K562 treated with DMSO at 1 percent for 48 hours (cell line): ENCODE data around the gene EMD. TPM values are rescaled to one million over a fixed set of nuclear protein-coding genes. Genes with fewer than 3 reads are reported as not detected.

ENCODE experiments used
- total RNA-seq: library from RNA; unstranded; fragments of 300-600 nt; gene quantifications from 2 replicates; pipeline ENCODE4 v1.2.3, GENCODE V29; 2022; ENCODE audit warnings: low replicate concordance; ENCODE audit errors: extremely low read depth

EMD gene
- not detected in 2 replicates for total RNA-seq

DNA sequence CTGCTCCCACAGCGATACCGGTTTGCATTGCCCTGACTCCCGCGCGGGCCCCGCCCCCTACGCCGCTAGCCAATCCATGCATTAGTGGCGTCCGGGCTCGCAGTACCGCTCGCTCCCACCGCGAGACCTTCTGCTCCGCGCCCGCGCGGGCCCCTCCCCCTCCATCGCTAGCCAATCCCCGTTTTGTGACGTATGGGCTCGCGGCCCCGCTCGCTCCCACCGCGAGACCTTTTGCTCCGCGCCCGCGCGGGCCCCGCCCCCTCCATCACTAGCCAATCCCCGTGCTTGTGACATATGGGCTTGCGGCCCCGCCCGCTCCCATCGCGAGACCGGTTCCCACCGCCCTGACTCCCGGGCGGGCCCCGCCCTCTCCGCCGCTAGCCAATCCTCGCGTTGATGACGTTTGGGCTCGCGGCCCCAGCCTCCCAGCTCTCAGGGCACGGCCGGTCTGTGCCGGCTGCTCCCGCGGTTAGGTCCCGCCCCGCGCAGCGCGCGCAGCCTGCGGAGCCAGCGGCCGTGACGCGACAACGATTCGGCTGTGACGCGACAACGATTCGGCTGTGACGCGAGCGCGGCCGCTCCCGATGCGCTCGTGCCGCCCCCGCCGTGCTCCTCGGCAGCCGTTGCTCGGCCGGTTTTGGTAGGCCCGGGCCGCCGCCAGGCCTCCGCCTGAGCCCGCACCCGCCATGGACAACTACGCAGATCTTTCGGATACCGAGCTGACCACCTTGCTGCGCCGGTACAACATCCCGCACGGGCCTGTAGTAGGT lies at the start of gene EMD:
EMD (plus strand) TSS at position 497 of the 770 bp plus-strand sequence; CDS start at position 687, 190 bp downstream.

DNA sequence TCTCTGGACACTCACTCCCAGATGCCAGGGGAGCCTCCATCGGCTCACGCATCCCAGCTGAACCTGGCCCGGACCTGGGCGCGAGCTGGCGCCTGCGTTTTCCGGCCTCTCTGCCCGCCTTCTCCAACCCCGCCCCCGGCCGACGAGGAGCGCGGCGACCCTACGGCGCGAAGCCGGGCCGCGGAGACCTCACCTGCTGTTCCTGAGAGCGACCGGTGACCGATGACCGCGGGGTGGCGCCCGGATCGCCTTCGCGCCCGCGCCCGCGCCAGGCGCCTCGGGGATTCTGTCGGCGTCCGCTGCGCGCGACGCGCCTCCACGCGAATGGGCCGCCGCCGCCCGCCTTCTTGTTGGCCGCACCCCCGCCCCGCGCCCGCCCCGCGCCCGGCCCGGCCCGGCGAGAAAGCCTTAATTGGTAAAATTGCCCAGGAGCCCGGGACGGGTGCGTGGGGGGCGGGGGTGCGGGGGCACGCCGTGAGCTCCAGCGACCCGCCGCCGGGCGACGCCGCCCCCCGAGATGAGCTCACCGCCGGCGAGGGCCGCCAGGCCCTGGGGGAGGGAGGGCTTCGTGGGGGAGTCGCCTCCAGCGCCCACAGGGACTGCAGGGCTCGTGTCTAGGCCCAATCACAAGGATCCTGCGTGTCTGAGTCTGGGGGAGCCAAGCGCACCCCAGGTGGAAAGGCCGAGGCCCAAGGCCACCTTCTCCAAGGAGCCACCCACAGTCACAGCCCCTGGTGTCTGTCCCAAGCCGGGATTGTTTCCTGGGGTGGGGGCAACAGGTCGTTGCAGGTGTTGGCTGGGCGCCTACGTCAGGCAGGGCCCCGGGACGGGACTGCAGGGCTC lies 4.6 kb upstream of the EMD start, which contains the start of gene FLNA:
FLNA (minus strand) TSS at position 322 of the 843 bp plus-strand sequence. CDS start 3,389 bp downstream, outside the sequence.

DNA sequence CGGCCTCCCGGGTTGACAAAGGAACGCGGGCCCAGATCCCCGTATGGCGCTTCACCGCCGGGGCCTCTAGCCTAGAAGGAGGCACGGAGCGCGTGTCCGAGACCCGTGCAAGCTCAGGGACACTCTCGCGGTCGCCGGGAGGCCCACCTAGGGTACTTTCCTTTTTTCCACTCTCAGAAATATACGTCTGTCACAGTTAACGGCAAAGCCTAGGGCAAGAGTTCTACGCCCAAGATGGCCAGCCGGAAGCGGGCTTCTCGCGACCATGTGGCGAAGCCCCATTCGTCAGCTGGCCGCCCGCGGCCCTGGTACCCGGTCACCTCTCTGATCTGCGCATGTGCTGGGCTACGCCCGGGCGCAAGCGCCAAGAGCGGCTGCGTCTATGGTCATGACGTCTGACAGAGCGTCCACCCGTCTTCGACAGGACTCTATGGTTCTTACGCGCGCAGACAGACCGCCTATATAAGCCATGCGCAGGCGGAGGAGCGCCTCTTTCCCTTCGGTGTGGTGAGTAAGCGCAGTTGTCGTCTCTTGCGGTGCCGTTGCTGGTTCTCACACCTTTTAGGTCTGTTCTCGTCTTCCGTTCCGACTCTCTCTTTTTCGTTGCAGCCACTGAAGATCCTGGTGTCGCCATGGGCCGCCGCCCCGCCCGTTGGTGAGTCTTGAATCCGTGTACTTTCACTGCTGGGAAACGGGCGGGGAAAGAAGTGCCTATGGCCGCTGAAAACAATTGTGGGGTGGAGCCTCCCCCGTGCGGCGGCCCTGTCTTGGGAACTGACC lies 19.0 kb downstream of the EMD start, which contains the start of gene RPL10:
RPL10 (plus strand) TSS at position 490 of the 780 bp plus-strand sequence; CDS start at position 633, 143 bp downstream.

DNA sequence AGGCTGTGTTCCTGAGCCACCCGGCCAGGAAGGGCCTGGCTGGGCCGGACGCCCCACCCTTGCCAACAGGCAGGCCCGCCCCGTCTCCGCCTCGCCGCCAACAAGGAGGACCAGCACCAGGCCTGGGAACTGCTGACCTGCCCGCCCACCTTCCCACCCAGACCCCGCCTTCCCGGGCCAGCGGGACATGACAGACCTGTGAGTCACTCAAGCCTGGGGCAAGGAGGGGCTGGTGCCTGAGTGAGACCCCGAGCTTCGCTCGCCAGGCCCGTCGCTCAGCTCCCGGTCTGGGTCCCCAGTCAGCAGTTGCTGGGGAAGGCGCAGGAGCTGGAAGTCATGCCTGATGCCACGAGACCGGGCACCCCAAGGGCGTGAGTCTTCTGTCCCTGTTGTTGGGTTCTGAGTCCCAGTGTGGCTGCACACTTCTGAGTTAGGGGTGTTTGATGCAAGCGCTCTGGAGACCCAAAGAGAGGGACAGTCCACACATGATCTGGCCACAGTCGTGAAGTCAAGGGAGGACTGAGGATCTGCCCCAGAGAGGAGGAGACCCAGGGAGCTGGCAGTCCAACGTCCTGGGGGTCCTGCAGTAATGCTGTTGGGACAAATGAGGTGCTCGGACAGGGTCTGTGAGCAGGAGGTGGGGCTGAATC lies 30.3 kb downstream of the EMD start, which contains the start of gene DNASE1L1:
DNASE1L1 (minus strand) TSS at position 33 of the 650 bp plus-strand sequence. CDS start 3,686 bp downstream, outside the sequence.

DNA sequence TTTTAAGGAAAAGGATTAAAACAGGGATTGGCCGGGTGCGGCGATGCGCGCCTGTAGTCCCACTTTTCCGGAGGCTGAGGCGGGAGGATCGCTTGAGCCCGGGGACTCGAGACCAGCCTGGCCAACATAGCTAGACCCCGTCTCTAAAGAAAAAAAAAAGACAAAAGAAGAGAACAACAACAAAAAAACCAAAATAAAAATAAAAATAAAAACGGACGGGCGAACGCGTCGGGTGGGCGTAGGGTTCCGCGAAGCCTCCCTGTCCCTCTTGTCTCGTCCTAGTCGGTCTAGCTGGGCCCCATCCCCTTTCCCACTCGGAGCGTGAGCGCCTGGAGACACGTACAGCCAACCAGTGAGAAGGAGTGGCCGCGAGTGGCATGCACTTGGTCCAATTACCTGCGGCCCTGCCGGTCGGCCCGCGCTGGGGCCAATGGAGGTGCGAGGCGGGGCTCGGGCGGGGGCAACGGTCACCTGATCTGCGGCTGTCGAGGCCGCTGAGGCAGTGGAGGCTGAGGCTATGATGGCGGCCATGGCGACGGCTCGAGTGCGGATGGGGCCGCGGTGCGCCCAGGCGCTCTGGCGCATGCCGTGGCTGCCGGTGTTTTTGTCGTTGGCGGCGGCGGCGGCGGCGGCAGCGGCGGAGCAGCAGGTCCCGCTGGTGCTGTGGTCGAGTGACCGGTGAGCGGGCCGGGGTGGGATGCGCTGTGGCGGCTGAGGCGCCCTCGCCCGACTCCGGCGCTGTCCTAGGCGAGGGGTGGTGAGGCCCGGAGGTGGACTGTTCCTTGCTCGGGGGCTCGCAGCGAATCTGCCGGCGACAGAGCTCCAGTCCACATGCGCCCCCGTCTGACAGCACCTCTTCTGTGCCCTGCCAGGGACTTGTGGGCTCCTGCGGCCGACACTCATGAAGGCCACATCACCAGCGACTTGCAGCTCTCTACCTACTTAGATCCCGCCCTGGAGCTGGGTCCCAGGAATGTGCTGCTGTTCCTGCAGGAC lies 49.4 kb downstream of the EMD start, which contains the start of gene ATP6AP1:
ATP6AP1 (plus strand) TSS at position 502 of the 996 bp plus-strand sequence; CDS start at position 518, 16 bp downstream.

Other genes starting within 250 kb of the EMD start
- gene OPN1LW, start 235.1 kb upstream of the EMD start, total RNA-seq = not detected in 2 replicates
- not detected in 2 replicates for gene OPN1MW, start 196.7 kb upstream of the EMD start, total RNA-seq
- not detected in 2 replicates for gene OPN1MW2, start 159.5 kb upstream of the EMD start, total RNA-seq
- not detected in 2 replicates for gene OPN1MW3, start 121.7 kb upstream of the EMD start, total RNA-seq
- not detected in 2 replicates for gene TEX28, start 84.2 kb upstream of the EMD start, total RNA-seq
- not detected in 2 replicates for gene TKTL1, start 83.5 kb upstream of the EMD start, total RNA-seq
- 349 TPM in 1 of 2 replicates, not detected in the other for gene FLNA, start 4.7 kb upstream of the EMD start, total RNA-seq
- 7,940 and 9,888 TPM in 2 replicates for gene RPL10, start 19.1 kb downstream of the EMD start, total RNA-seq
- gene DNASE1L1, start 30.0 kb downstream of the EMD start, total RNA-seq = not detected in 2 replicates
- not detected in 2 replicates for gene TAFAZZIN, start 32.2 kb downstream of the EMD start, total RNA-seq
- 191 TPM in 1 of 2 replicates, not detected in the other for gene ATP6AP1, start 49.4 kb downstream of the EMD start, total RNA-seq
- not detected in 2 replicates for gene GDI1, start 57.9 kb downstream of the EMD start, total RNA-seq
- gene FAM50A, start 64.8 kb downstream of the EMD start, total RNA-seq = 772 TPM in 1 of 2 replicates, not detected in the other
- not detected in 2 replicates for gene PLXNA3, start 79.0 kb downstream of the EMD start, total RNA-seq
- gene LAGE3, start 100.0 kb downstream of the EMD start, total RNA-seq = 555 TPM in 1 of 2 replicates, not detected in the other
- gene UBL4A, start 107.3 kb downstream of the EMD start, total RNA-seq = not detected in 2 replicates
- gene SLC10A3, start 111.3 kb downstream of the EMD start, total RNA-seq = not detected in 2 replicates
- not detected in 2 replicates for gene FAM3A, start 136.9 kb downstream of the EMD start, total RNA-seq
- 530 TPM in 1 of 2 replicates, not detected in the other for gene G6PD, start 167.6 kb downstream of the EMD start, total RNA-seq
- 340 TPM in 1 of 2 replicates, not detected in the other for gene IKBKG, start 168.3 kb downstream of the EMD start, total RNA-seq
- gene CTAG1A, start 205.8 kb downstream of the EMD start, total RNA-seq = not detected in 2 replicates
- gene CTAG1B, start 240.0 kb downstream of the EMD start, total RNA-seq = not detected in 2 replicates